ENCODE measurements around the gene DPY19L1.
"Not testable (repeated sequence)": the region's sequence is repeated elsewhere in the genome, so short reads cannot be mapped to it uniquely, and the experiment has no call there.

DNA sequence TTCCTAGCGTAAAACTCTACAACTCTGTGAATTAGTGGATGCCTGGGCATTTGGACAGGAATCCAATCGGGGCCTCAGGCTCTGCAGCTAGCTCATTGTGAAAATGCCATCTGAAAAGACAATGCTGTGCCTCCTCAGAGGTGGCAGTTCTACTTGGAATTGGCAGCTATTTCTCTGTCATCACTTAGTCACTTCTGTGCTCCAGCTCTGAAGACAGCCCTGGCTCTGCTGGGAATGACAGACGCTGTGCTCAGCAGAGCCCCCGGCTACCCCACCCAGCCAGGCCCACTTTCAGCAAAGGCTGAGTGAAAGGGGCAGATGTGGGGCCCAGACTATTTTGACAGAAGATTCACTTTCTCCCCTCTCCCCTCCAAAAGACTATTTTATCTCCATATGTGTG is 119.8 kb downstream of the DPY19L1 start:
- TF ChIP-seq POLR2A (IDR thresholded peaks at IDR 0.05; ENCODE audit: low read depth, low read length); POLR2AphosphoS5 (IDR thresholded peaks at IDR 0.05; ENCODE audit: low read depth, low read length); TAF1 (IDR thresholded peaks at IDR 0.05; ENCODE audit: borderline replicate concordance, low read depth, low read length): not testable (repeated sequence)
